HG03469 (cell line): Measurements from ENCODE around the gene TRANK1.
A peak's percentile ranks its signal among the peaks of the same experiment; 100 is the strongest.

Experiments used
- ATAC-seq: cut with Tn5 transposase; IDR thresholded peaks from one replicate; pipeline ENCODE4 v1.9.1; 2021; ENCODE audit warnings: mild to moderate bottlenecking, moderate library complexity, moderate number of reproducible peaks; ENCODE audit not compliant: unreplicated experiment

The TRANK1 gene

GRCh38 chr3:36862076-36862755 lies 82.6 kb downstream of the TRANK1 start:
- no peak for ATAC-seq

- ATAC-seq, result no peak
Measured at GRCh38 chr3:36859494-36859893, 85.4 kb downstream of the TRANK1 start.

GRCh38 chr3:36852071-36852470 lies 92.8 kb downstream of the TRANK1 start:
- no peak for ATAC-seq

- ATAC-seq, result no peak
Measured at GRCh38 chr3:36850743-36851142, 94.1 kb downstream of the TRANK1 start.

GRCh38 chr3:36846406-36846805 lies 98.4 kb downstream of the TRANK1 start:
- no peak for ATAC-seq

GRCh38 chr3:36843065-36844051 lies 101.5 kb downstream of the TRANK1 start:
- peak; percentile 64 for ATAC-seq

- no peak for ATAC-seq
Measured at GRCh38 chr3:36842275-36842674, 102.6 kb downstream of the TRANK1 start.

GRCh38 chr3:36840453-36840921 lies 104.4 kb downstream of the TRANK1 start:
- ATAC-seq, result no peak

- ATAC-seq, result no peak
Measured at GRCh38 chr3:36837089-36837488, 107.8 kb downstream of the TRANK1 start.

GRCh38 chr3:36833160-36833814 lies 111.6 kb downstream of the TRANK1 start:
- ATAC-seq, result no peak

- no peak for ATAC-seq
Measured at GRCh38 chr3:36832406-36832805, 112.4 kb downstream of the TRANK1 start.

GRCh38 chr3:36827133-36827532 lies 117.7 kb downstream of the TRANK1 start:
- ATAC-seq, result no peak

- ATAC-seq, result no peak
Measured at GRCh38 chr3:36826240-36826639, 118.6 kb downstream of the TRANK1 start.

- no peak for ATAC-seq
Measured at GRCh38 chr3:36824443-36824842, 120.4 kb downstream of the TRANK1 start.

- ATAC-seq, result no peak
Measured at GRCh38 chr3:36823806-36824205, 121.0 kb downstream of the TRANK1 start.

GRCh38 chr3:36820083-36820482 lies 124.8 kb downstream of the TRANK1 start:
- no peak for ATAC-seq

- no peak for ATAC-seq
Measured at GRCh38 chr3:36817806-36818533, 126.9 kb downstream of the TRANK1 start.

GRCh38 chr3:36815375-36815774 lies 129.5 kb downstream of the TRANK1 start:
- no peak for ATAC-seq

- no peak for ATAC-seq
Measured at GRCh38 chr3:36814776-36815175, 130.1 kb downstream of the TRANK1 start.

- ATAC-seq, result no peak
Measured at GRCh38 chr3:36814066-36814717, 130.7 kb downstream of the TRANK1 start.
